Hematopoietic multipotent progenitor cell treated with erythropoietin and hydrocortisone succinate and interleukin-3 and kit ligand, for 8 days (in vitro differentiated cells): ENCODE measurements around the gene GALNT18.

Experiments used
- DNase-seq: peaks from one replicate; pipeline ENCODE4 v3.0.0-alpha.2; 2015

The GALNT18 gene

DNA sequence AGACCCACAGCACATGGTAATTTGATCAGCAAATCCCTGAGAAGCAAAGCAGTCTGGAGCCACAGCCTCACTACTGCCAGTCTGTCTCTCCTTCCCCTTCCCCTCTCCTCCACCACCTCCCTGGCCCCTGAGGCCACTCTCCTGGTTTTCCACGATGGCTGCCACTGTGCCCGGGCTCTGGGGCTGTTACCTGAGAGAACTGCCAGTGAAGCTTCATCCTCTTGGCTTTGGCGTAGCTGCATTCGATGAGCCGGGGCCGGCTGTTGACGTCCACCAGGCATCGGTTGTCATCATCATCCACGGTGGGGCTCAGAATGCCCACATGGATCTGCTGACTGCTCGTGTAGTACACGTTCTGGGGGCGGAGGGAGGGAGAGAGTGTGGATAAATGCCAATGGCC, 329.0 kb downstream of the GALNT18 start:
- no peak for DNase-seq

DNA sequence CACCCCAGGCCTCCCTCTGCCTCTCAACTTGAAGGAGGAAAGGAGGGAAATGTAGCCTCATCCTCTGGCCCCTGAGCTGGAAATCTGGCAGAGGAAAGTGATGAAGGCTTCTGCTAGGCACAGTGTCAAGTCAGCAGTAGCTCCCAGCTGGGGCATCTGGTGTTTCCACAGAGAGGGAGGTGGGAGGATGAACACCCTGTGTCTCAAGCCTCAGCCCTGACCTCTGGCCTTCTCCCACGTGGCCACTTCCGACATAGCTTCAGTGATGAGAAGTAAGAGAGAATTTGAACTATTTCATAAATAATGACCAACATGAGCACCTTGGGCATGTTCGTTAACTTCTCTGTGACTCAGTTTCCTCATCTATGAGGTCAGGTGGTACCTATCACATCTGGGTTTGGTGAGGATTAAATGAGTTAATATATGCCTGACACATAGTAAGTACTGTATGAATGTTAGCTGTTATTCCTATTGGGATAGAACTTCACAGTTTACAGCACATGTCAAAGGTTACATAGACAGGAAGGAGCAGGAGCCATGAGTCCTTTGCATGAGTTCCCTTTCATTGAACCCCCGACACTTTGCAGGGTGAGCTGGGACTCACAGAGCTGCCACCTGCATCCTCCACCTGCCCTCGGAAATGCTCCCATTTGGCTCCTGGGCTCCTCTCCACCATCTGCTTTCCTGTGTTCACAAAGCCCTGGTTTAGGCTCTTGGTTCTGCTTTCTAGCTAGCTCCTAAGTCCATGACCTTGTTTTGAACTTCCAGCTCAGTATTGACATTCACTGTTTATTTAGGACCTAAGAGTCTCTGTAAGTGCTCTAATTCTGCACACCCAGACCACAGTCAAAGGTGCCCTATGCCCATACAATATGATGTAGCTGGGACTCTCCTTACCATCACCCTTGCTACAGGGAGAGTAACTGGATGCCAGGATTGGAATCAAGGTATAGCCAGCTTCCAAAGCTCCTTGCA, 330.5 kb downstream of the GALNT18 start:
- no peak for DNase-seq

DNA sequence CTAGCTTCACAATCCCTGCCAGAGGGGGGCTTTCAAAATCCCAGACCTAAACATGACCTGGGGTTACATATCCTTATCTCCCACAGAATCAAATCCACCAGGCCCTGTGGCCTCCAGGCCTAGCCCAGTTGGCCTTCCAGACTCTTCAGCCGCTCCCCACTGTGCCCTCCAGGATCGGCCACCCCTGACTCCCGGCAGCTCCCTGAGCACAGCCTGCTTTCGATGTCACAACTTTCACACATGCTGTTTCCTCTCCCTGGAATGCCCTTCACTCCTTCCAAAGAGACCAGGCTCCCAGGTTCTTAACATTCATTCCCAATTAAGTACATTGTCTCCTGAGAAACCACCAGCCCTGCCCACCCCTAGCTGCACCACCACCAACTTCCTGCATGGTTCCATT, 331.5 kb downstream of the GALNT18 start:
- no peak for DNase-seq

DNA sequence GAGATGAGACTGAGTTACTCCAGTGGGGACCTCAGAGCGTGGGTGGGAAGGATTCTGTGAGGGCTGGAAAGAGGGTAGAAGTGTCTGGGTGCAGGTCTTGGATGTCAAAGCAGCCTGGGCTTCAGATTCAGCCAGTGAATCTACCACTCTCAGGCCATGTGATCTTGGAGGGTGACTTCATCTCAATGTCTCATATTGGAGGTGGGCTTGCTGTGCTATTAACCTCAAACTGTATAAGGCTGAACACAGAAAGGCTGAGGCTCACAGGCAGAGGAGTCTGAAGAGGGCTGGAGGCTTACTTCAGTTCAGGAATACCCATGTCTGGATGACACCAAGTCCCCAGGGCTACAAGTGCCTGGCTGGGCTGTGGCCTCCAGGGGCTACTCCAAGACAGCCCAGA, 332.1 kb downstream of the GALNT18 start:
- no peak for DNase-seq

DNA sequence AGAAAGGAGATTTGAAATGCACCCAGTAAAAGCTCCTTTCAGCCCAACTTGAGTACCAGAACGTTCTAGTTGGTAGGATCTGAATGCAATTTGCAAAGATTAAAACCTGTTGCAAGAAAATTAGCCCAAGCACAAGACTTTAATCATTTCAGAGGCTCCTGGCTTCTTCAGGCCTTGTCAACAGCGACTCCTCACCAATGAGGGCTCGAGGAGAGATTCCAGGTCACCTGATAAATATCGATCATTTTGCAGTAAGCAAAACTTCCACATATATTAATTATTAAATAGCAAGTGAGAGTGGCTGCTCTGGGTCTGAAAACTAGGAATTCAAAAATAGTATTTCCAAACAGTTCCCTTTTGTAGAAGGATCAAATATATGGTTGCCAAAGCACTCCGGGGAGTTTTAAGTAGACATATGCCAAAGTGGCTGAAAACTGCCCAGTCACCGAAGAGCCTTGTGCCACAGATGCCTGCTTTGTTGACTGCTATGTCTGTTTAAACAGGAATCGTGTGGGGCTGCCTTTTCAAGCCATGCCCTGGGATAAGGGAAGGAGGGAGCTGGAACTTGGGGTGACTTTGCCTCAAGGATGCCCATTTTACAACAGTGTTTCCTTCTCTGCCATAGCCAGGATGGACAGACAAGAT, 332.7 kb downstream of the GALNT18 start:
- no peak for DNase-seq

DNA sequence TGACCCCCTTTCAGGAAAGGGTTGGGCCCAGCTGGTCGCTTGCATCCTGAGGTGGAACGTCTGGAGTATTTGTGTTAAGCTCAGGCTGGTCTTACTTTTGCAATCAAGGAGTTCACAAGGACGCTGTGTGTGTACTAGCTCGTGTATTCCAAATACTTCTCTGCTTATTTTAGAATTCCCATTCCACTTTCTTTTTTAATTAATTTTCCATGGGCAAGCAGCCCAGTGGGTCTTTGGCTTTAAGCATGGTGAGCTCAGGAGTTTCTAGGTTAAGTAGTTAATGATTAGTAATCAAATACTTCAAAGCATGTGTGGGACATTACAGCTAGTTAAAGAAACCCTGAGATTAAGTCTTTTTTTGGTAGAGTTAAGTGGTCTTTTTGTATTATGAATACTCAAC, 337.3 kb downstream of the GALNT18 start:
- DNase-seq = no peak

DNA sequence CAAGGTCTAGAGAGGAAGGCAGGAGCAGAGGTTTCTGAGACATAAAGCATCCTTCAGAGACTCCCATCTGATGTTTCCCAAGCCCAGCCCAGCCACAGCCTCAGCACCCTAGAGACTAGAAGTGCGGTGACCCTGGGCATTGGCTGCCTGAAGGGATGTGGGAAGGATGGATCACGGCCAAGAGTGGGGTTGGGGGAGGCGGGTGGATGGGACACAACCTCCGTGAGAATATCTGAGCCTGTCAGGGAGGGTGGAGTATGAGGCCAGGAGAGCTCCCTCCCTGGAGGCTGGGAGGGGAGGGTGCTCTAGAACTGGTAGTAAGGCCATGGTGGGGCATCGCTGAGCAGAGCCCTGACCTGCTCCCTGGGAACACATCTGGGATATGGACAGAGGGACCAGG, 340.2 kb downstream of the GALNT18 start:
- no peak for DNase-seq

DNA sequence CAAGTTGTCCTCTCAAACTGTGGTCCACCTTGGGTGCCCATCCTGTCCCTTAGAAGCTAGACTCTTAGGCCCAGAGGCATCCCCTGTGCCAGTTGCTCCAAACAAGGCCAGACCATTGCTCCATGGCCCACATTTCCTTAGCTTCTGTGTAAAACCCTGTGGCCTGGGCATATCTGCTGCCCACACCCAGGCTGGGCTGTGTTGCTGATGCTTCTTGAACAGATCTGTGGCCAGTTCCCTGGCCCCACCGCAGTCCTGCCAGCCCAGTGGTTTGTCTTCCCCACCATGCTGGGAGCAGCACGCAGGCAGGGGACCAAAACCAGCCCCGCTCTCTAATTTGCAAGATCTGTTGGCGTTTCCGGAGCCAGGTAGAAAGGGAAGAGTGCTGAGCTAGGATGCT, 341.0 kb downstream of the GALNT18 start:
- DNase-seq = no peak

DNA sequence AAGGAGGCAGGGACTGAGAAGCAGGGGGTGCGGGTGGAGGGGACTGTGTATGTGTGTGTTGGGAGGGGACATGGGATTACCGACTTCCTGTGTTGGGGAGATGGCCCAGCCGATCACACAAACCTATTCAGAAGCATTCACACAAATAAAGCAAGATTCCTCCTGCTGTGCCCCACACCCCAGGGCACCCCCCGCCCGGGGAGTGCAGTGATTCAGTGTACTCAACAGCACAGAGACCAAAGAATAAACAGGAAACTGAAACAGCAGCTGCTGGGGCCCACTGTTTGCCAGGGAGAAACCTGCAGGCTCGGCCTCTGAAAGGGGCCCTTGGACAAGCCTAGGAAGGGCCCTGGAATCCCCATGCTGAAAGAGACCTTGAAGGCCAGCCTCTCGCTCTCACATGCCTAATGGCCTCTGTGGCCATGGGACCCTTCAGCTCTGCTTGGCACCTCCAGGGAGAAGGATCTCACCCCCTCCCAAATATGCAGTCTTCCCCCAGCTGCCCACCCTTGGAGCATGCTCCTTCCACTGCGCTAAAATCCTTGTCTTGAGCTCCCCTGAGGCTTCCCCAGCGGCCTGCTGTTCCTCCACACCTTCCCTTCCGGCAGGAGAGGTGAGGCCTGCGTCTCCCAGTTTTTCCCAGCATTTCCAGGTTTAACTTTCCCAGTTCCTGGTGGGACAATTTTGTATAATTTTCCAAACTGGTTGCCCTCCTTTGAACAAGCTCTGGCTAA, 341.7 kb downstream of the GALNT18 start:
- DNase-seq = no peak

DNA sequence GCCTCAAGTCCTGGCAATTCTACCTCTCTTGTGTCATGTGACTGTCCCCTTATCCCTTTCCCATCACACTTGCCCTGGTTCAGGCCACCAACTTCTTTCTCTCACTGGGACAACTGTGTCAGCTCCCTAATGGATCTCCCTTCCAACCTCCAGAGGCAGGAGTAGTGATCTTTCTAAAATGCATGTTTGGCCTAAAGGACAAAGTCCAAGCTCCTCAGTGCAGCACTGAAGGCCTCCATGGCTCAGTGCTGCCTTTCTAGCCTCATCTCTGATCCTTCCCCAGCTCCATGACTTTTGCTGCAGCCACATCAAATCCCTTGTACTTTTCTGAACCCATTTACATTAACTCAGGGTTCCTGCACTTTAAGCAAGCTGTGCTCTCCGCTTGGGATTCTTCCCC, 349.6 kb downstream of the GALNT18 start:
- no peak for DNase-seq

DNA sequence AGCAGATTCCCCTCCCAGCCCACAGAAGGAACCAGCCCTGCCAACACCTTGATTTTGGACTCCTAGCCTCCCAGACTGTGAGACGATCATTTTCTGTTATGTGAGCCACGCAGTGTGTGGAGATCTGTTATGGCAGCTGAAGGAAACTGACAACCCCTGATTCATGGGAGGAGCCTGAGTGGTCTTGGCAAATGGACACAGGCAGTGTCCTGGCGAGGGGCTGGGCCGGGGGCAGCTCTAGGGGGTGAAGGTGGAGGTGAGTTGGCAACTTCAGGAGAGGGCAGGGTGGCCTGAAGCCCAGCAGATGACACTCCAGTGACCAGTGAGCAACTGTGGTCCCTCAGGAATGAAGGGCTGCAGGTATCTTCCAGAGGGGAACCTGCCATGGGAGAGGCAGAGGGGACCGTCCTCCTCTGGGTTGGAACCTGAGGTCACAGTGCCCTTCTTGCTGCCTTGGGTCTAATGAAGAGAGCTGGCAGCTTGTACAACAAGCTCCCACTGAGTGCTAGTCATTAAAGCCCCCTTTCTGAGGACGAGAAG, 351.5 kb downstream of the GALNT18 start:
- no peak for DNase-seq

DNA sequence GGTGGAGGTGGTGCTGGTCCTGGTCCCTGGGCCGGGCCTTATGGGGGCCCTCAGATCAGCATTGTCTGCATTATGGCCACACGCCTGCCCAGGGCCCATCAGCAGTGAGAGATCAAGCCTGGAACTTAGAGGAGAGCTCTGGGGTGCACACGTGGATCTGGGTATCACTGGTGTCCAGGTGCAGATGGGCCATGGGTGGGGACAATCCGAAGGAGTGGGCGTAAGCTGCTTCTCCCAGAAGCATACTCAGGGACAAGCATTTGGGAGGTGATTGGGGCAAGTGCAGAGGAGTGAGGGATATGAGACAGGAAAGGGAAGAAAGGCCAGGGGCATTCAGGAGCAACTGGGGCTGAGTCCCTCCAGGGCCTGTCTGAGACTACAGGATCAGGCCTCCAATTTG, 353.1 kb downstream of the GALNT18 start:
- DNase-seq = no peak

DNA sequence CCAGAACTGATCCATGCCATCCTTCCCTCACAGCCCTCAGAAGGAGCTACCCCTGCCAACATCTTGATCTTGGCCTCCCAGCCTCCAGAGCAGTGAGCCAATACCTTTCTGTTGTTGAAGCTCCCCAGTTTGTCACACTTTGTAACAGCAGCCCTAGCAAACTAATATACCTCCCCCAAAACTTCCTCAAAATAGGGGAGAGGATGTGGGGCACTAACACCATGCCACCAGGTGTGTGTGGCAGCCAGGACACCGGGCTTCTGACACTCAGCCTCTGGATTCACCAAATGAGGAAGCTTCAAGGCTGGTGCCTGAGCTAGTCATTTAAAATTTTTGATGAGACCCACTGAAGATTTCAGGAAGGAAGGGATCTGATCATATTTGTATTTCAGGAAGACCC, 353.7 kb downstream of the GALNT18 start:
- DNase-seq = no peak

DNA sequence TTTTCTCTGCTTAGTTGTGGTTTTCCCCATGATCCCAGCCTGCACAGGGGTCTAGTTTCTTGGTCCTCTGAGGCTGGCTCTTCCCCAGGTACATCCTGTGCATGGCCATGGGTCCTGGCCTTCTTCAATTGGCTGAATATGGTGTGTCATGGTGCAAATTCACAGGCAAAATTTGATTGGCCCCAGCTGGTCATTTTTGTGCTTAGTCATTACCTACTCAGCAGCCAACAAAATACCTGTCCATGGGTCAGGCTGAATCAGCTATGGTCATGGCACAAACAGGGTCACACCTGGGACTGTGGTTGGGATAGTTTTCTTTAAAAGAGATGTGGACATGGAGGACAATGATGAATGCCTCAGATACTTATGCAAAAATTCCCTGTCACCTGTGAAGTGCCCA, 354.5 kb downstream of the GALNT18 start:
- no peak for DNase-seq

DNA sequence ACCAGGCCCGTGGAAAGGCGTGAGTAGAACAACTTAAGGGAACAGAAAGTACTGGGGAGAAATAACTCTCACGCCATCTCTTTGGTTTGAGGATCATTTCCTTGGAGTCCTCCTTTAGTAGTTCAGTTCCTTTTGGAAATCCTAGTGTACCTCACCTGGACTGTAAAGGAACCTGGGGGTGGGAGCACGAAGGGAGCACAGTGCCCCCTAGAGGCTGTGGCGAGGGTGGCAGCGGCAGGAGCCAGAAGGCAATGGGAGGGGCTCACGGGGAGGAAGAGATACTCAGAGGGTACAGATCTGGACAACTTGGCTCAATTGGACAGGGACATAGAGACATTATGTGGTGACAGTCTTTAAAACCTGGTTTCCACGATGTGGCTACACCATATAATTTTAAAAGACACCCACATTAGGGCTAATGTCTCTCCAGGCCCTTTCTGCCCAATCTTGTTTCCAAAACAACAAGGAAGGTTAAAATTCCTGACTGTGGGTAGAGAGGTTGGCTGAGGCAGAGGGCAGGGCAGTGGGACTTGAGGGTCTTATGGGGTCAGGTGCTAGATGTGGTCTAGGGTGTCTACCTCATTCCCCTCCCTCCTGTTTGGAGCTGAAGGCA, 355.7 kb downstream of the GALNT18 start:
- peak; percentile 43 for DNase-seq

DNA sequence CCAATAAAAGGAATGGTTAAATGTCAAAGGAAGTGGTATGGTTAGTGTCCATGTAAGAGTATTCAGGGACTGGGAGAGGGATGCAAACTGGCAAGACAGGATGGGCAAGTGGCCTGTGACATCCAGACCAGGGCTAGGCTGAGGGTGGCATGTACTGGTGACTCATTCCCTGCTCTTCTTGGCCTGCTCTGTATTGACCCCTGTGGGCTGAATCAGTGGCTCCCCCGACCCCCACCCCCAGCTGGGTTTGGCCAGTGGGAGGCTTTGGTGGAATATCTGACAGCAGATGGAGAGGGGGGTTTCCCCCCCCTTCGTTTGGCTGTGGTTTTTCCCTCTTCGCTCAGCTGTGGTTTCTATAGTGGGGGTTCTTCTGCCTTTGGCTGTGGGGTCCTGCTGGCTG, 356.5 kb downstream of the GALNT18 start:
- DNase-seq = no peak

DNA sequence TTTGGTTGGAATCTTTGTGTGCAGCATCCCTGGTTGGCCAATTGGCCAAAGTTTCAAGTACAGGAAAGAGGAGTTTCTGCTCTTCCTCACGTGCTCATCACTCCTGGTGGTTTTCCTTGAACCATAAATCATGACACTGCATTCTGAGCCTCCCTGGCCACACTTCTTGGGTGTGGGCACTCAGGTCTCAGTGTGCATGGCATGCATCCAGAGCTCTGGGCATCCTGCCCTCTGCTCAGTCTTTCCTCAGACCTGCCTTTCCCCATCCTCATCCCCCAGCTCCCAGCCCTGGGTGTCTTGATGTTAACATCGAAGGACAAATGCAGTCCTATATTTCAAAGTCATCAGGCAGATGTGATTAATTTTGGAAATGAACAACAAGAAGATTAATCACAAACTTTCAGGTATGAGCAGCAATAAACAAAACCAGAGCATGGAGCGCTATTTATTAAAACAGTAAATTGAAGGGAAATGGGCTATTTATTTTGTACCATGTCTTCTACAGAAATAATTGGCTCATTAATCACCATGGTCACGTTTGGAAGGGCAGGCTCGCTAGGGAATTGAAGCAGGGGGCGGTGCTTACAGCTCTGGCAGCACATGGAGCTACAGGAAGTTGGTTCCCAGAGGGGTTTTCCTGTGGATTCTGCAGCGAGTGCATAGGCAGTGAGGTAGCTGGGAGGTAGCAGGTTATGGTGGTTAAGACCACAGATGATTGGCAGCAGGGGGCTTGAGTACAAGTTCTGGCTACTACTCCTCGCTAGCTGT, 358.4 kb downstream of the GALNT18 start:
- no peak for DNase-seq

DNA sequence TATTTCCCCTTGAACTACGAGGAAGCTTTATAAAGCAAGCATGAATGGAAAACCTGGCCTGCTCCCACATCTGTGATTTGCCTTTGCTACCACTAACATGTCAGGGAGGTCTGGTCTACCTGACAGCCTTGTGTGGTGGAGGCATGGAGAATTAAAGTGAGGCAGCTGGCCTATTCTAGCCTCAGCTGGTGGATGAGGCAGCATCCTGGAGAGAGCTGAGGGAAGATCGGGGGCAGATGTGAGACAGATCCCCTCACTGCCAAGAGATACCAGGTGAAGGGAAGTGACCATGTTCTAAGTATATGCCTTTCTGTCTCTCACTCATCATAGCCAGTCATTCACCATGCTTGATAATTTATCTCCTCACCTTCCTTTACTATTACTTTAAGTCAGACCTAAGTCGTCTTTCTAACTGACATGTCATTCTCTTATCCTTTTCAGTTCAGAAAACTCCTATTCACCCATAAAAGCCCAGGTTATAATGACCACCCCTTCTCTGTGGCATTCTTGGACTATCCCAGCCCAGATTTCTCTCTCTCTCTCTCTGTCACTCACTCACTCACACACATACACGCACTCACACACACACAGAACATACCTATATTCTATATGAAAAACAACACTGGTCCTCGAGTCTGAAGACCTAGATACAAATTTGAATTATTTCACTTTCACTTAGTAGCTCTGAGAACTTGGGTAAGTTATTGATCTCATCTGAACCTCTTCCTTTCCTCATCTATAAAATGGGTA, 359.5 kb downstream of the GALNT18 start:
- DNase-seq = no peak

DNA sequence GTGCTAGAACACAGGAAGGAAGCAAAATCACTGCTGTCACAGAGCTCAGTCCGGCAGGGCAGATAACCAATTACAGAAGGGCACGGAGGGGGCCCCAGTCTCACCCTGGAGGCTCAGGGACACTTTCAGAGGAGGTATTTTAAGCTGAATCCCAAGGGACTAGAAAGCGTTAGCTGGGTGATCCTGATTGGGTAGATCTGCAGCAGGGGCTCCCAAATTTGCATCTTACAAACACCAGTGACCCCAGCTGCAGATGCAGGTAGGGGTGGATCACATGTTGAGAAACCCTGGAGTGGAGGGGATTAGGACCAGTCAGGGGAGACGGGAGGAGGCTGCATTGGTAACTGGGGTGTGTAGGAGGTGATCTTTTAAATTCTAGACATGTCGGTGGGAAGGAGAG, 360.2 kb downstream of the GALNT18 start:
- no peak for DNase-seq

DNA sequence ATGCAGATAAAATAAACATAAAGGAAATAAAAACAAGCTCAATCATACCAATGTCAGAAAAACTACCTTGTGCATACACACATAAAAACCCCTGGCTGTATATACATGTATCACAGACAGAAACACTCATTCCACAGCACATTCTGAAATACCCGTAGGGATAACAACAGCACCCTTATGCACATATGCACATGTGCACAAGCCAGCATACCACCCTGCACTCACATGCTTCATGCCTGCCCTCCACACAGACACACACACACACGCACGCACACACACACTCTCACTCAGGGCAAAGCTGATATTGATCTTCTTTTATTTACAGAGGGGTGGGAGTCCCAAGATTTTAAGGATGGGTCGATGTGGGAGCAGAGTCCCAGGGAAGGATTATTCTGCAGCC, 360.9 kb downstream of the GALNT18 start:
- DNase-seq = no peak

DNA sequence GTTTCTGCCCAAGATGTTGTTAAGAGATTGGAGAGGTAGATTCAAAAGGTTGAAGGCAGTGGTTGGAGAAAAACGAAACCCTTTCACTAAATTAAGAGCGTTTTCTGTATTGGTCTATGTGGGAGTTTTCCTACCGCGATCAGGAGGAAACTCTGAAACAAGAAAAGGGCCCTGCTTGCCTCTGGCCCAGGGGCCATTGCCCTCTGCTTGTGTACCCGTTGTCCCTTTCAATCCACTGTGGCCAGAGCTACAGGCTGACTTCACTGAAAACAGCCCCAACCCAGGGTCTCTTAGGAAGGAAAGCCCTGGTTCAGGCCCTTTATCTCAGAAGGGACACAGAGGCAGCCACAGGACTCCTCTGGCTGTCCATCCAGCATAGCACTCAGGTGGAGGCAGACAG, 367.8 kb downstream of the GALNT18 start:
- DNase-seq = no peak
